ENCODE measurements around the gene PNPLA2.

Gene PNPLA2

DNA sequence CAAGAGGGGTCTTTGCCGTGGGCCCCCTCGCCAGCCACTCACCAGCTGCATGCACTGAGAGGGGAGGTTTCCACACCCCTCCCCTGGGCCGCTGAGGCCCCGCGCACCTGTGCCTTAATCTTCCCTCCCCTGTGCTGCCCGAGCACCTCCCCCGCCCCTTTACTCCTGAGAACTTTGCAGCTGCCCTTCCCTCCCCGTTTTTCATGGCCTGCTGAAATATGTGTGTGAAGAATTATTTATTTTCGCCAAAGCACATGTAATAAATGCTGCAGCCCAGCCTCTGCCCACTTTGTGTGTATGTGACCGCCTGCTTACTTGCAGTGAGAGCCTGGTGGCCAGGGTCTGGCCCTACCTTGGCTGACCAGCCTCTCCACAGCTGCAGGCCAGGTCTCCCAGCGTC lies 6.2 kb downstream of the PNPLA2 start:
- no peaks in the 10 kb centered on the region for H3K9me3 ChIP-seq (ENCODE audit: insufficient read depth, low read depth, low read length)
- peaks cover 46% of the 10 kb centered on the region for H3K27me3 ChIP-seq (ENCODE audit: insufficient read depth, low read length)
- peaks cover 15% of the 10 kb centered on the region; the same call in 1 of the 2 replicates for H3K4me1 ChIP-seq (ENCODE audit: insufficient read depth, low read length)
- H3K9ac ChIP-seq (ENCODE audit: low read depth, low read length) = no peak overlapping the region
- peaks cover 8% of the 10 kb centered on the region for H3K36me3 ChIP-seq (ENCODE audit: insufficient read depth, low read depth, low read length)
- no peak overlapping the region for H3K4me3 ChIP-seq (ENCODE audit: low read length)
- H3K27ac ChIP-seq (ENCODE audit: low read length) = no peak overlapping the region

DNA sequence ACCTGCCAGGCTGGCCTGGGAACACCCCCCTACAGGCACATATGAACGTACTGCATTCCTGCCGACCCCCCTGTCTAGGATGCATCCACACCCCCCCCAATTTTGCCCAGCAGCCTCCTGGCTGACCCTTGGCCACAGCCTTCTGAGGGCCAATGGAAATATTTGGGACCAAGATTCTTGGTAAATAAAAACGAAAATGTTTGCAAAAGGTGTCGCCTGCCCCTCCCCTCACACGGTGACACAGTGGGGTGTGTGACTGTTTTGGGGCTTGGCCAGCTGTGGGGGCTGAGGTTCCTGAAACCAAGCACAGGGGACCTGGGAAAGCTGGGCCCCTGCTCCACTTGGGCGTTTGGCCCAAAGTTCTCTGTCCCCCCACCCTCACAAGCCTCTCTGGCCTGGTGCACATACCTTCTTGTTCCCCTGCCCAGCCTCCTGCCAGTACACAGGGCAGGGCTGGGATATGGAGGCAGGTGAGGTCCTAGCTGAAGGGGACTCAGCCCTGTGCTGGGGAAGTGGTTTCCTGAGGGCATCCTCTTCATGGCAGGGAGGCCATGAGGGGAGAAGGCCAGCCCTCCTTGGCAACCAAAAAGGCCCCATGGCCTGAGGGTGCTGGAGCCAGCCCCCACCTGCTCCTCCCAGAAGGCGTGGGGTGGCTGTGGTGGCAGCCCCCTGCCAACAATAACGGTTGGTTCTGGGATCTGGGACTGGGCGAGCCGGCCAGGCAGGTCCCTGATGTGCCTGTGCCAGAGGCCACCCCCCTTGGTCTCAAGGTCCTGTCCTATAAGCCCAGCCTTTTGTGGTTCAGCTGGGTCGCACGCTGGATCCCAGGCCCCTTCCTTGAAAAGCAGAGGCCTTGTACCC lies 6.9 kb downstream of the PNPLA2 start:
- Histone ChIP-seq H3K27ac (ENCODE audit: low read length) (no peak overlapping the region), H3K27me3 (ENCODE audit: insufficient read depth, low read length) (peaks cover 53% of the 10 kb centered on the region), H3K4me3 (ENCODE audit: low read length) (no peak overlapping the region), H3K9ac (ENCODE audit: low read depth, low read length) (no peak overlapping the region), H3K4me1 (ENCODE audit: insufficient read depth, low read length) (peaks cover 15% of the 10 kb centered on the region; the same call in 1 of the 2 replicates), H3K36me3 (ENCODE audit: insufficient read depth, low read depth, low read length) (peaks cover 8% of the 10 kb centered on the region), H3K9me3 (ENCODE audit: insufficient read depth, low read depth, low read length) (no peaks in the 10 kb centered on the region)

- Histone ChIP-seq H3K36me3 (ENCODE audit: insufficient read depth, low read depth, low read length) (peaks cover 8% of the 10 kb centered on the region), H3K9ac (ENCODE audit: low read depth, low read length) (no peak overlapping the region), H3K27ac (ENCODE audit: low read length) (no peak overlapping the region), H3K4me1 (ENCODE audit: insufficient read depth, low read length) (peaks cover 15% of the 10 kb centered on the region), H3K9me3 (ENCODE audit: insufficient read depth, low read depth, low read length) (no peaks in the 10 kb centered on the region), H3K27me3 (ENCODE audit: insufficient read depth, low read length) (peaks cover 59% of the 10 kb centered on the region), H3K4me3 (ENCODE audit: low read length) (no peak overlapping the region)
Measured at GRCh38 chr11:826227-826621, 7.5 kb downstream of the PNPLA2 start.

DNA sequence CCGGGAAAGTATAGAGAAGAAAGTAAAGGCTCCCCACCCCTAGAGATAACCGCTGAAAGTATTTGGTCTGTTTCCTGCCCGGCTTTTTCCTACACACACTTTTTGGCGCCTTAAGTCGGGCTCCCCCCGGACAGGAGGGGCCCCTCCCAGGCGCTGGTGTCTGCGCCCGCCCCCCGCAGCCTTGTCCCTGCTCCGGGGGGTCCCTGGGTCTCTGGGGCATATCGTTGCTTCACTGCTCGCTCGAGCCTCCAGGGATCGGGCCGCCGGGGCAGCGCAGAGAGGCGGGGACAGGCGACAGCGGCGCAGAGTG lies 8.1 kb downstream of the PNPLA2 start:
- Histone ChIP-seq H3K27ac (ENCODE audit: low read length) (no peak overlapping the region), H3K4me3 (ENCODE audit: low read length) (peak overlapping the region; percentile 64; the same call in 1 of the 2 replicates), H3K36me3 (ENCODE audit: insufficient read depth, low read depth, low read length) (peaks cover 8% of the 10 kb centered on the region), H3K27me3 (ENCODE audit: insufficient read depth, low read length) (peaks cover 65% of the 10 kb centered on the region), H3K4me1 (ENCODE audit: insufficient read depth, low read length) (peaks cover 17% of the 10 kb centered on the region), H3K9ac (ENCODE audit: low read depth, low read length) (no peak overlapping the region), H3K9me3 (ENCODE audit: insufficient read depth, low read depth, low read length) (no peaks in the 10 kb centered on the region)

- H3K27ac ChIP-seq (ENCODE audit: low read length) = no peak overlapping the region
- peak overlapping the region; percentile 50; the same call in 1 of the 2 replicates for H3K9ac ChIP-seq (ENCODE audit: low read depth, low read length)
Measured at GRCh38 chr11:827146-827896, 8.6 kb downstream of the PNPLA2 start.

GRCh38 chr11:827897-828192 lies 9.1 kb downstream of the PNPLA2 start, which contains the start of gene CRACR2B:
CRACR2B (plus strand) TSS chr11:827919; CDS start chr11:828608, 689 bp downstream.
- no peak within 1 kb of the TSS for H3K27ac ChIP-seq (ENCODE audit: low read length)
- H3K9me3 ChIP-seq (ENCODE audit: insufficient read depth, low read depth, low read length) = no peaks in the 10 kb centered on the region
- H3K36me3 ChIP-seq (ENCODE audit: insufficient read depth, low read depth, low read length) = peaks cover 4% of the 10 kb centered on the region; the same call in 1 of the 2 replicates
- peaks cover 72% of the 10 kb centered on the region for H3K27me3 ChIP-seq (ENCODE audit: insufficient read depth, low read length)
- peak within 1 kb of the TSS; percentile 64 for H3K4me3 ChIP-seq (ENCODE audit: low read length)
- peaks cover 22% of the 10 kb centered on the region for H3K4me1 ChIP-seq (ENCODE audit: insufficient read depth, low read length)
- peak within 1 kb of the TSS; percentile 50; the same call in 1 of the 2 replicates for H3K9ac ChIP-seq (ENCODE audit: low read depth, low read length)

More at GRCh38 chr11:827146-827896, 8.6 kb downstream of the PNPLA2 start:
- Histone ChIP-seq H3K36me3 (ENCODE audit: insufficient read depth, low read depth, low read length) (peaks cover 6% of the 10 kb centered on the region), H3K4me3 (ENCODE audit: low read length) (peak overlapping the region; percentile 64), H3K9me3 (ENCODE audit: insufficient read depth, low read depth, low read length) (no peaks in the 10 kb centered on the region), H3K4me1 (ENCODE audit: insufficient read depth, low read length) (peaks cover 22% of the 10 kb centered on the region), H3K27me3 (ENCODE audit: insufficient read depth, low read length) (peaks cover 70% of the 10 kb centered on the region)

DNA sequence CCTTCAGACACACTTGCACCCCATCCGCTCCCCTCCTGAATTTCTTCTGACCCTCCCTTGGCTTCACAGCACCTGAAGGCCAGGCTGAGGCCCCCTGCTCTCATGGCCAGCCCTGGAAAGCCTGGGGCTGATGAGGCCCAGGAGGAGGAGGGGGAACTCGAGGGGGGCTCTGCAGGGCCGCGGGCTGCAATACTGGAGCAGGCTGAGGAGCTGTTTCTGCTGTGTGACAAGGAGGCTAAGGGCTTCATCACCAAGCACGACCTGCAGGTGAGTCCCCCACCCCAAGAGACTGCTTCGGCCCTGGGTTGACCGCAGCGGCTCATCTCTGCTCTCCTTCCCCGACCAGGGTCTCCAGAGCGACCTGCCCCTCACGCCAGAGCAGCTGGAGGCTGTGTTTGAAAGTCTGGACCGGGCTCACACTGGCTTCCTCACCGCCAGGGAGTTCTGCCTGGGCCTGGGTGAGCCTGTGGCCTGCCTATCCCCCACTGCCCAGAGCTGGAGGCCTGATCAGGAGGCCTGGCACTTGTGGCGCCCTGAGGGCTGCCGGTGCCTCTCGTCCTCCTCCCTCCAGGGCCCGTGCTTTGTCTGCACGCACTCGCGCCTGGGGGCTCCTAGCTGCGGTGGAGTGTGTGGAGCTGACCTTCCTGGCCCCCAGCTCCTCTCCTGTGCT lies 9.9 kb downstream of the PNPLA2 start:
- Histone ChIP-seq H3K4me1 (ENCODE audit: insufficient read depth, low read length) (peaks cover 22% of the 10 kb centered on the region), H3K27ac (ENCODE audit: low read length) (no peak overlapping the region), H3K9ac (ENCODE audit: low read depth, low read length) (peak overlapping the region; percentile 45; the same call in 1 of the 2 replicates), H3K27me3 (ENCODE audit: insufficient read depth, low read length) (peaks cover 76% of the 10 kb centered on the region), H3K9me3 (ENCODE audit: insufficient read depth, low read depth, low read length) (no peaks in the 10 kb centered on the region), H3K4me3 (ENCODE audit: low read length) (peak overlapping the region; percentile 56; the same call in 1 of the 2 replicates), H3K36me3 (ENCODE audit: insufficient read depth, low read depth, low read length) (peaks cover 4% of the 10 kb centered on the region; the same call in 1 of the 2 replicates)

DNA sequence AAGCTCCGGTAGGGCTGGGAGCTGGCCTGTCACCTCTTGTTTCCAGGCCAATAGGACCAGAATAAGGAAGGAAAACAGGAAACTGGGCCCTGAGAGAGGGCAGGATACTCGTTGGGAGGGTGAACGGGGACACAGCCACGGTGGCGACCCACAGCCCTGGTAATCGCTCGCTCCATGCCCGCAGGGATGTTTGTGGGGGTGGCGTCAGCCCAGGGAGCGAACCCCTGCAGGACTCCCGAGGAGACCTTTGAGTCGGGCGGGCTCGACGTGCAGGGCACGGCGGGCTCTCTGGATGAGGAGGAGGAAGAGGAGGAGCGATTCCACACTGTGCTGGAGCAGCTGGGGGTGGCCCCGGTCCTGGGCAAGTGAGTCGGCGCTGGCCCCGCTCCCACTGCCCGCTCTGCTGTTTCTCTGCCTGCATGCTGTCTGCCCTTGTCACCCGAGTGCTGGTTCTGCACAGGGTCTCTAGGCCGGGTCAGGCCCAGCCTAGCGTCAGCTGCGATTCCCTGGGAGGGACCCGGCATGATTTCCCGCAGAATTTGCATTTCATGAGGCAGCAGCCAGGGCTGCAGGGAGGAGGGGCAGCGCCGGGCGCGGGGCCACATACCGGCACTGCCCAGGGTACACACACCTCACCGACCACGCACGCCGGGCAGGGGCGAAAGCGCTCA lies 10.6 kb downstream of the PNPLA2 start:
- Histone ChIP-seq H3K9me3 (ENCODE audit: insufficient read depth, low read depth, low read length) (no peaks in the 10 kb centered on the region), H3K27me3 (ENCODE audit: insufficient read depth, low read length) (peaks cover 81% of the 10 kb centered on the region), H3K36me3 (ENCODE audit: insufficient read depth, low read depth, low read length) (peaks cover 4% of the 10 kb centered on the region; the same call in 1 of the 2 replicates), H3K4me3 (ENCODE audit: low read length) (peak overlapping the region; percentile 56), H3K4me1 (ENCODE audit: insufficient read depth, low read length) (peaks cover 25% of the 10 kb centered on the region), H3K9ac (ENCODE audit: low read depth, low read length) (peak overlapping the region; percentile 45; the same call in 1 of the 2 replicates), H3K27ac (ENCODE audit: low read length) (no peak overlapping the region)

GRCh38 chr11:829847-830294 lies 11.2 kb downstream of the PNPLA2 start:
- Histone ChIP-seq H3K27ac (ENCODE audit: low read length) (no peak overlapping the region), H3K9me3 (ENCODE audit: insufficient read depth, low read depth, low read length) (no peaks in the 10 kb centered on the region), H3K9ac (ENCODE audit: low read depth, low read length) (peak overlapping the region; percentile 45; the same call in 1 of the 2 replicates), H3K4me3 (ENCODE audit: low read length) (peak overlapping the region; percentile 56; the same call in 1 of the 2 replicates), H3K36me3 (ENCODE audit: insufficient read depth, low read depth, low read length) (peaks cover 4% of the 10 kb centered on the region; the same call in 1 of the 2 replicates), H3K4me1 (ENCODE audit: insufficient read depth, low read length) (peaks cover 25% of the 10 kb centered on the region), H3K27me3 (ENCODE audit: insufficient read depth, low read length) (peaks cover 81% of the 10 kb centered on the region)

- Histone ChIP-seq H3K9ac (ENCODE audit: low read depth, low read length) (no peak overlapping the region), H3K4me1 (ENCODE audit: insufficient read depth, low read length) (peaks cover 25% of the 10 kb centered on the region), H3K36me3 (ENCODE audit: insufficient read depth, low read depth, low read length) (no peaks in the 10 kb centered on the region), H3K9me3 (ENCODE audit: insufficient read depth, low read depth, low read length) (no peaks in the 10 kb centered on the region), H3K27ac (ENCODE audit: low read length) (no peak overlapping the region), H3K4me3 (ENCODE audit: low read length) (peak overlapping the region; percentile 56), H3K27me3 (ENCODE audit: insufficient read depth, low read length) (peaks cover 77% of the 10 kb centered on the region)
Measured at GRCh38 chr11:830295-831117, 11.8 kb downstream of the PNPLA2 start.

All from iPS-20b (cell line).